Large intestine (tissue), 3 donors: ENCODE data around the gene PPP1R16B. TPM values are rescaled to one million over a fixed set of nuclear protein-coding genes. Genes with fewer than 3 reads are reported as not detected.

ENCODE experiments used
- DNase-seq, 2 donors: peaks; one replicate each; pipeline versions ENCODE4 v3.0.0 to v3.0.0-alpha.2; 2013
- H3K27ac ChIP-seq: one replicate; pipeline ENCODE4 v1.5.1; 2013; ENCODE audit warnings: low read length
- H3K27me3 ChIP-seq: 2 replicates; pipeline ENCODE4 v1.6.1; 2013; ENCODE audit warnings: low read length; ENCODE audit not compliant: control insufficient read depth, insufficient read depth
- H3K36me3 ChIP-seq: 2 replicates; pipeline ENCODE4 v1.6.1; 2013; ENCODE audit warnings: low read length; ENCODE audit not compliant: control insufficient read depth, insufficient read depth
- H3K4me1 ChIP-seq: one replicate; pipeline ENCODE4 v1.6.1; 2013; ENCODE audit warnings: low read length; ENCODE audit not compliant: control insufficient read depth, insufficient read depth
- H3K4me3 ChIP-seq: one replicate; pipeline ENCODE4 v1.5.1; 2013; ENCODE audit warnings: low read length
- H3K9me3 ChIP-seq: one replicate; pipeline ENCODE4 v1.6.1; 2013; ENCODE audit warnings: mild to moderate bottlenecking, low read depth, low read length, moderate library complexity; ENCODE audit not compliant: control insufficient read depth
- WGBS: methylation state at CpG from one replicate; pipeline ENCODE4 v1.1.5; 2013; ENCODE audit warnings: low lambda C conversion rate; ENCODE audit not compliant: insufficient coverage; 5-methylcytosine and 5-hydroxymethylcytosine counted together
- polyA plus RNA-seq: library from polyadenylated mRNA; unstranded; fragments of 120-200 nt; gene quantifications from one replicate; pipeline ENCODE4 v1.2.1, GENCODE V29; 2013

PPP1R16B gene
- polyA plus RNA-seq, 1 donor, result 3.5 TPM

DNA sequence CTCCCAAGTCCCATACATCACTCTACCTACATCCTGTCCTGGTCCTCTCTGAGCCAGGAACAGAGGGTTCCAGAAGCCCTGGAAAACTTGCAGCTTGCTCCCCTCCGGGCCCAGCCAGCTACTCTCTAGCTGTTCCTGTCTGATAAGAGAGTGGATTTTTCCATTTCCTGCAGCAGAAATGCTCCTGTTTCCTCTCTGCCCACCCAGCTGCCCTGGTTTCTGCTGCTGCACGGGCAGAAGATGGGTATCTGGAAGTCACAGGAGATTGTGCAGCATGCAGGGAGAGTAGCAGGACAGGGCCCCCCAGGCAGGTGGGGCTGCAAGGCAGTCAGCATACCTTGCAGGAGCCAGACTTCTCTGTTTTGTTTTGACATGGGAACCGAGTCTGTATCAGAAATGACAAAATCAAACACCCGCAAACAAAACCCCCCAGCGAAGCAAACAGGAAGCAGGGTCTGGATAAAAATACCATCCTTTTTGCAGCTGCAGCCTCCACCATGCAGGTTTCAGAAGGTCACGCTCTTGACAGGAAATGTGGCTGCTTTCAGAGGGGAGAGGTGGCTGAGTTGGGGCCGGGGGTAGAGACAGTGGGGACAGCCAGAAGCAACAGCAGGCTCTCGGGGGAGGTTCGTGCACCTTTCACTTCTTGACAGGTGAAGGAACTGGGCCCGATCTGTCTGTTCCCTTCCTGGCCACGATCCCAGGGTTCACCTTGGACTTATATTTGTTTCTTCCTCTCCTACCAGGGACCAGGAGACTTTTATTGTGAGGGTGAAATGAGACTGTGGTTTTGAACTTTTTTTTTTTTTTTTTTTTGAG lies 69.9 kb downstream of the PPP1R16B start:
- Histone ChIP-seq H3K4me3 (no peak overlapping the region), H3K9me3 (no peaks in the 10 kb centered on the region), H3K4me1 (no peaks in the 10 kb centered on the region), H3K27ac (no peak overlapping the region), H3K27me3 (peaks cover 13% of the 10 kb centered on the region), H3K36me3 (no peaks in the 10 kb centered on the region)
- peak in 1 of 2 donors; percentile 14 for DNase-seq
- 40% methylated on average over 2 of the region's 11 CpGs for WGBS

GRCh38 chr20:38877483-38877882 lies 72.0 kb downstream of the PPP1R16B start:
- Histone ChIP-seq H3K27ac (no peak overlapping the region), H3K4me1 (no peaks in the 10 kb centered on the region), H3K27me3 (peaks cover 9% of the 10 kb centered on the region), H3K36me3 (no peaks in the 10 kb centered on the region), H3K4me3 (no peak overlapping the region), H3K9me3 (no peaks in the 10 kb centered on the region)
- 94% methylated on average over 4 of the region's 6 CpGs for WGBS
- no peak for DNase-seq

DNA sequence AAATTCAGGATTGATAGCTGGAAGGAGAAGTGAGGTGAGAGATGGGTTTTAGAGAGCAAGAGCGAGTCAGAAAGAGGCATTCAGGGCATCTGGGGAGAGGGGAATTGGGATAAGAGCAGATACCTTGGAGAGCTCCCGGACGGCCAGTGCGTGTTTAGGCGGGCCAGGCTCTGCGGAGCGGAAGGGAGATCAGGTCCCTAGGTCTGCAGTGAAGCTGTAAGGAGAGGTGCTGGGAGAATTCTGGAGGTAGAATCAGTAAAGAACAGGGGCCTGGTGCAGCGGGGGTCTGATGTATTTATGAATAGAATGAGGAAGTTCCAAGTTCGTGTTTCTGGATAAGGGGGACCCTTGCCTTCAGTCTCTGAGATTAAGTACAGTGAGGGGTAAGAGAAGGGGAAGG lies 73.4 kb downstream of the PPP1R16B start:
- DNase-seq, result no peak
- H3K4me1 ChIP-seq, result no peaks in the 10 kb centered on the region

GRCh38 chr20:38880952-38881735 lies 75.6 kb downstream of the PPP1R16B start:
- H3K36me3 ChIP-seq, result no peaks in the 10 kb centered on the region
- H3K27me3 ChIP-seq, result peaks cover 9% of the 10 kb centered on the region
- no CpG with 5 or more reads among the region's 14 CpGs for WGBS
- H3K27ac ChIP-seq, result no peak overlapping the region
- H3K4me3 ChIP-seq, result no peak overlapping the region
- DNase-seq, result no peak
- no peaks in the 10 kb centered on the region for H3K4me1 ChIP-seq
- no peaks in the 10 kb centered on the region for H3K9me3 ChIP-seq

More for the DNA sequence above, 73.4 kb downstream of the PPP1R16B start:
- Histone ChIP-seq H3K4me3 (no peak overlapping the region), H3K36me3 (no peaks in the 10 kb centered on the region), H3K27me3 (peaks cover 9% of the 10 kb centered on the region), H3K9me3 (no peaks in the 10 kb centered on the region), H3K27ac (no peak overlapping the region)
- WGBS, result 0% methylated on average over 1 of the region's 9 CpGs

DNA sequence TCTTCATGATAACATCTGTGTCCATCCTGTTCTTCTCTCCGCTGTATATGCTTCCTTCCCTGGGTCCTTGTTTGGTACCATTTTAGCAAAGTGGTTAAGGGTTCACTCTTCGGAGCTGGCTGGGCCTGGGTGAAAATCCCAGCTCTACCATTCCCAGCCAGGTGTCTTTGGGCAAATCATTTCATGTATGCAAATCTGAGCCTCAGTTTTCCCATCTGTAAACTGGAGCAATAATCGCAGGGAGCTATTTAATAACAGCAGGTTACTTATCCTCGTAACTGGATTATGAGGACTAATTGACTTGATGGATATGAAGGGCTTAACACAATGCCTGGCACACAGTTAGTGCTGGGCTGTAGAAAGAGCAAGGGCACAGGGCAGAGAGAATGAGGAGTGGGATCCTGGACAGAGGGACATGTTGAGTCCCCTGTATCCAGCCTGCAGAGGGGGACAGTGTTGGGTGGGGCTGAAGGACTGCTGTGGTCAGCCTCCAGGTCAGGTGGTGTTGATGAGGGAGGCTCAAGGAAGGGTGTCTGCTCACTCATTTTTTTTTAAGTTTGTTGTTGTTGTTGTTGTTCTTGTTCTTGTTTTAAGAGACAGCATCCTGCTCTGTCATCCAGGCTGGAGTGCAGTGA lies 76.4 kb downstream of the PPP1R16B start:
- Histone ChIP-seq H3K27me3 (peaks cover 9% of the 10 kb centered on the region), H3K4me1 (no peaks in the 10 kb centered on the region), H3K27ac (no peak overlapping the region), H3K4me3 (no peak overlapping the region), H3K36me3 (no peaks in the 10 kb centered on the region), H3K9me3 (no peaks in the 10 kb centered on the region)
- WGBS, result 82% methylated on average over 2 of the region's 4 CpGs
- DNase-seq, result no peak

DNA sequence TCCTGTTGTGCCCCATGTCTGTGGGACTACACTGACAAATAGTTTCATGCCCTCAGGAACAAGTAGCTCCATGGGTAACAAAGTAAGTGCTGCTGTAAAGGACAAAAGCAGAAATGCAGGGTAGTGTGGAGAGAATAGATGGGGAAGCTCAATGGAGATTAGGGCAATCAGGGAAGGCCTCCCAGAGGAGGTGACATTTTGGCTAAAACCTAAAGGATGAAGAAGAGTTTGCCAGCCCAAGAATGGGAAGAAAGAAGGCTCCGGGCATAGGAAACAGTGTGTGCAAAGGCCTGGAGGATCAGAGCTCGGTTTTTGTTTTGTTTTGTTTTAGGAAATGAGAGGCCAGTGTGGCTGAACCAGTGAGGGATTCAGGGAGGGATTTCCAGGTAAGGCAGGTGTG lies 77.1 kb downstream of the PPP1R16B start:
- no peak overlapping the region for H3K27ac ChIP-seq
- no CpG with 5 or more reads among the region's 2 CpGs for WGBS
- no peak overlapping the region for H3K4me3 ChIP-seq
- H3K4me1 ChIP-seq, result no peaks in the 10 kb centered on the region
- H3K27me3 ChIP-seq, result peaks cover 9% of the 10 kb centered on the region
- no peaks in the 10 kb centered on the region for H3K9me3 ChIP-seq
- no peaks in the 10 kb centered on the region for H3K36me3 ChIP-seq
- no peak for DNase-seq

DNA sequence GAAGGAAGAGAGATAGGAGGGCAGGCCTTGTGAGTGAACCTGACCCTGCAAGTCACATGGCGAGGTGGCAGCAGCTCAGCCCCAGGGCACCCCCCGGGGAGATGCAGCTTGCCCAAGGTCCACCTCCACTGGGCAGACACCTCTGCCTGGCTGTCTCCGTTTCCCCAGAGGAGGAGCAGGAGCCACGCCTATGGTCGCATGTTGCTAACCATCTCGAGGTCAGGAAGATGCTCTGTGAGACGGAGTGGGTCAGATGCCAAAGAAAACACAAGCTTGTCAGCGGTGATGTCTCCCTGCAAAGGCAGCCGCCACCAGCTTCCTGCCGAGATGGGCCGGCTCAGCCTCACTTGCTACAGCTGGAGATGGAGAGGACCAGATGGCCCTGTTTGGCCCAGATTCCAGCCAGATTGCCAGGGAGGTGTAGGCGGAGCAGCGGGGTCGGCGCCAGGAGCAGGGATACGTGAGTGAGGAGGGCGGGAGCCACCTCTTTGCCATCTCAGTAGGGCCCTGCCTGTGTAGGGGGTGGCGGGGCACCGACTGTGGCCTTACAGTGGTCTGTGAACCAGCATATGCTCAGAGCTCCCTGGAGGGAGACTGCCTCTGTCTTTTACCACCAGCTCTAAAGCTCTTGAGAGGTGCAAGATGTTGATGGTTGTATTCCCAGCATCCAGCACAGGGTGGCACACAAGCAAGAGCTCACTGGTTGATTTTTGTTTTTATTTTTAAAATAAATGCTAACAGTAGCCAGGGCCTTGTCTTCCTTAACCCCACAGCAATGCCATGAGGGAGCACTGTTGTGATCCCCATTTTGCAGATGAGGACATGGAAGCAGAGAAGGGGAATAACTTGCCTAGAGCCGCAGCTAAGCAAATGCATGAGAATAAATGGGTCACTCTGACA lies 77.8 kb downstream of the PPP1R16B start:
- H3K27ac ChIP-seq, result no peak overlapping the region
- H3K4me3 ChIP-seq, result no peak overlapping the region
- DNase-seq, result peak; percentile 12 to 15

DNA sequence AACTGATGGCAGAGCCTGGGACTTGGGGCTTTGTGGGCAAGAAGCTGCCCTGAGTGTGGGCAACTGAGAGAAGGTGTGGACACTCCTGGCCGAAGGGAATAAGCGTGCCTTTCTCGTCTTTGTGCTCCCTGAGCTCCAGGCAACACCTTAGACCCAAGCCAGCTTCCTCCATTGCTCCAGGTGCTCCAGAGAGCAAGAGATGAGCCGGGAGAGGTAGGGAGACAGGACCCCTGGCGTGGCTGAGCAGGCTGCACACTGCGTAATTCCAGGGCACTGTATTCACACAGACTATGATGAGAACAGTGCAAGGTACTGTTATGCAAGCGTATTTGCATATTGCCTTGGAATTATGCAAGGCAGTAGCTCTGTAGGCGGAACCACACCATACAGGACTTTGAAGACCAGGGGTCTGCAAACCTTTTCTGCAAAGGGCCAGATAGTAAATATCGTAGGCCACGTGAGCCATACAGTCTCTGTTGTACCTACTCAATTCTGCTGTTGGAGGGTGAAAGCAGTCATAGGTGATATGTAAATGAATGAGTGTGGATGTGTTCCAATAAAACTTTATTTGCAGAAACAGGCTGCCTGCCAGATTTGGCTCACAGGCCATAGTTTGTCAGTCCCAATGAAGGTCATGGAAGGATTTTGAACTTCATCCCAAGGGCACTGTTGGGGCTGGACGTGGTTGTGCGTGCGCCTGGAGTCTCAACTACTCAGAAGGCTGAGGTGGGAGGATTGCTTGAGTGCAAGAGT lies 78.7 kb downstream of the PPP1R16B start:
- H3K4me1 ChIP-seq, result no peaks in the 10 kb centered on the region
- H3K4me3 ChIP-seq, result no peak overlapping the region
- no peaks in the 10 kb centered on the region for H3K9me3 ChIP-seq
- H3K36me3 ChIP-seq, result no peaks in the 10 kb centered on the region
- H3K27ac ChIP-seq, result no peak overlapping the region
- H3K27me3 ChIP-seq, result peaks cover 5% of the 10 kb centered on the region
- DNase-seq, result no peak
- WGBS, result 80% methylated on average over 2 of the region's 13 CpGs

More for the DNA sequence above, 77.8 kb downstream of the PPP1R16B start:
- WGBS, result no CpG with 5 or more reads among the region's 20 CpGs
- H3K27me3 ChIP-seq, result peaks cover 7% of the 10 kb centered on the region
- no peaks in the 10 kb centered on the region for H3K9me3 ChIP-seq
- no peaks in the 10 kb centered on the region for H3K36me3 ChIP-seq
- H3K4me1 ChIP-seq, result no peaks in the 10 kb centered on the region

DNA sequence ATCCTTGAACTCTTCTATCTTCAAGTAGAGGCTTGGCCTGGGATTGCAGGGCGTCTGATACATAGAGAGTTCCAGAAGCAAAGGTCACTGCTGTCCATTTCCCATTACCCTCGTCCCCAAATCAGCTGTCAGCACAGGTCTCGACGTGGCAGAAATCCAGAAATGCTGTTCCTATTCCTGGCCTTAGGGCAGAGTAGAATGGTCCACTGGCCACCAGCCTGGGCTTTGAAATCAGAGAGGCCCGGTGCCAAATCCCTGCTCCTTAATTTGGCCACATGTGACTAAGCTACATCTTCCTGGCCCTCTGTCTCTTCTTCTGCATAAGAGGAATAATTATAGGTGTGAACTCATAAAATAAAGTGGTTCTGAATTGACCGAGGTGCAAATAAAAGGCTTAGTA lies 79.9 kb downstream of the PPP1R16B start:
- DNase-seq, result no peak
- no CpG with 5 or more reads among the region's 6 CpGs for WGBS
- H3K4me3 ChIP-seq, result no peak overlapping the region
- peaks cover 5% of the 10 kb centered on the region for H3K27me3 ChIP-seq
- no peaks in the 10 kb centered on the region for H3K4me1 ChIP-seq
- no peaks in the 10 kb centered on the region for H3K36me3 ChIP-seq
- H3K9me3 ChIP-seq, result no peaks in the 10 kb centered on the region
- H3K27ac ChIP-seq, result no peak overlapping the region
